OCI-LY7 (cell line): ENCODE results near the gene MTMR10.

Experiments
- CTCF ChIP-seq: fragments of 200-600 bp; sonication (generic); conservative IDR thresholded peaks from 2 replicates; pipeline ENCODE4 v1.5.1; 2014; ENCODE audit warnings: mild to moderate bottlenecking, antibody characterized with exemption, low read length, moderate library complexity, mixed read lengths
- EZH2phosphoT487 ChIP-seq: fragments of 200-600 bp; sonication (generic); IDR thresholded peaks from 2 replicates; pipeline ENCODE4 v1.6.1; 2018; ENCODE audit warnings: low read depth, borderline replicate concordance, mild to moderate bottlenecking, mixed run types, antibody characterized with exemption, low read length, moderate library complexity, mixed read lengths

DNA sequence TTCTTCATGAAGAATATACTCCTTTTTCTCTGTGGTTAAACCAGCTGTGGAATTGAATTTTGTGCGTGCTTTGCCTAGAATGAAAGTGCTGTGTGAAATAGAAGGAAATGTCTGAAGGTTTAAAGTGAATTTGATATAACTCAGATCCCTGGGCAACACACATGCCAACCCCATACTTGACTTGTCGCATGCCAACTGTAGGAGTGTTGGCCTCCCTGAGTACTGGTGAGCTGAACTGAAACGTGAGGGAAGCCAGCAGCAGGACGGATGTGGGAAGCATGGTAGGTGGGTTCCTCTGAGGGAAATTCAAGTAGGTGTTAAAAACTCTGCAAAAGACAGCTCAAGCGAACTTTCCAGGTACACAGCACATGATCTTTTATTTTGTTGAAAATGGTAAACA lies 73.1 kb downstream of the MTMR10 start:
- no peak for TF ChIP-seq CTCF
- no peak for TF ChIP-seq EZH2phosphoT487
